ENCODE data around the gene PRRT1B. TPM values are rescaled to one million over a fixed set of nuclear protein-coding genes. Genes with fewer than 3 reads are reported as not detected.

Gene PRRT1B
- total and polyA plus RNA-seq, 2 of the 4 experiments (the other 2 are of a cell fraction) = not detected

- Histone ChIP-seq H3K23ac (ENCODE audit: low read depth, low read length) (peak overlapping the region; percentile 39; the same call in 1 of the 2 replicates), H3K18ac (ENCODE audit: low read depth, low read length) (no peak overlapping the region), H3K79me1 (ENCODE audit: low read depth in 1 of 2, low read length in 2 of 2) (peaks cover 12 to 20% of the 10 kb centered on the region in 2 experiments), H3K9me1 (ENCODE audit: insufficient read depth, low read length) (no peaks in the 10 kb centered on the region), H3K9ac (ENCODE audit: low read depth, low read length) (peak overlapping the region; percentile 82), H3K14ac (replicated peaks; ENCODE audit: low read depth, low read length) (peak overlapping the region; percentile 89; the same call in 1 of the 2 replicates), H2BK20ac (ENCODE audit: low read depth, low read length) (no peak overlapping the region), H3K4me1 (ENCODE audit: control insufficient read depth, insufficient read depth, low read length) (peaks cover 8% of the 10 kb centered on the region), H3K9me3 (ENCODE audit: control insufficient read depth, insufficient read depth, low read length) (no peaks in the 10 kb centered on the region), H3K4ac (ENCODE audit: low read depth, low read length) (peak overlapping the region; percentile 49), H4K20me1 (ENCODE audit: insufficient read depth, low read length) (no peaks in the 10 kb centered on the region), H4K91ac (ENCODE audit: insufficient read depth, low read depth, low read length) (no peak overlapping the region), H2BK120ac (ENCODE audit: low read depth, low read length) (no peak overlapping the region), H2AFZ (replicated peaks; ENCODE audit: low read length, poor library complexity) (peak overlapping the region; percentile 99), H3K4me3 (ENCODE audit: insufficient read depth, low read depth, low read length) (peak overlapping the region; percentile 95), H2BK5ac (ENCODE audit: low read depth, low read length, poor library complexity, severe bottlenecking) (no peak overlapping the region), H3K27ac (ENCODE audit: insufficient read depth, low read length) (peak overlapping the region; percentile 44; the same call in 1 of the 2 replicates), H3K27me3 (ENCODE audit: control insufficient read depth, insufficient read depth, low read length) (peaks cover under 1% of the 10 kb centered on the region; the same call in 1 of the 2 replicates), H3K56ac (ENCODE audit: extremely low read depth, insufficient read depth, low read length) (no peak overlapping the region), H2AK5ac (ENCODE audit: low read depth, low read length) (peak overlapping the region; percentile 78; the same call in 1 of the 2 replicates), H2BK15ac (ENCODE audit: low read depth, low read length) (no peak overlapping the region), H4K5ac (ENCODE audit: low read depth, low read length) (no peak overlapping the region), H3K36me3 (ENCODE audit: control insufficient read depth, insufficient read depth, low read length) (peaks cover 31% of the 10 kb centered on the region), H2AK9ac (replicated peaks; ENCODE audit: low read depth, low read length, poor library complexity) (peak overlapping the region; percentile 17), H4K8ac (ENCODE audit: low read depth in 2 of 2, low read length in 2 of 2) (peak overlapping the region; percentile 22 to 42; a peak in 2 of 4 replicates), H3K4me2 (ENCODE audit: low read depth, low read length) (peak overlapping the region; percentile 98)
- ATAC-seq (ENCODE audit: low read depth) = peak; percentile 42
- 0% methylated on average over 3 of the region's 29 CpGs; no CpG with 5 or more reads in 1 of the 2 experiments for WGBS, 2 experiments (ENCODE audit: extremely low coverage in 2 of 2, insufficient read length in 1 of 2)
- no TSS peak for BruUV-seq (replicated peaks)
- dilution Hi-C loops (cut with HindIII; ENCODE audit: low sequenced_read_pairs, unreplicated experiment) (no loop called here), intact Hi-C loops (cut with micrococcal nuclease) (loop anchor here (2.0 kb wide), 1 partner anchor 216 kb away; no protein-coding TSS in a partner anchor), in situ Hi-C loops (cut with MboI; ENCODE audit: low sequenced_read_pairs) (no loop called here)
- DNase-seq = peak; percentile 15
- TF ChIP-seq MAFK (IDR thresholded peaks at IDR 0.05; ENCODE audit: low read depth, low read length) = no peak
- TF ChIP-seq CEBPB (IDR thresholded peaks at IDR 0.05; ENCODE audit: low read depth, low read length) = no peak
- TF ChIP-seq MAZ (IDR thresholded peaks at IDR 0.05; ENCODE audit: borderline replicate concordance, low read depth, low read length) = no peak
- TF ChIP-seq FOS (IDR thresholded peaks at IDR 0.05; ENCODE audit: low read depth, low read length) = no peak
- TF ChIP-seq, protein P1, sequence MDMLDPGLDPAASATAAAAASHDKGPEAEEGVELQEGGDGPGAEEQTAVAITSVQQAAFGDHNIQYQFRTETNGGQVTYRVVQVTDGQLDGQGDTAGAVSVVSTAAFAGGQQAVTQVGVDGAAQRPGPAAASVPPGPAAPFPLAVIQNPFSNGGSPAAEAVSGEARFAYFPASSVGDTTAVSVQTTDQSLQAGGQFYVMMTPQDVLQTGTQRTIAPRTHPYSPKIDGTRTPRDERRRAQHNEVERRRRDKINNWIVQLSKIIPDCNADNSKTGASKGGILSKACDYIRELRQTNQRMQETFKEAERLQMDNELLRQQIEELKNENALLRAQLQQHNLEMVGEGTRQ (IDR thresholded peaks at IDR 0.05; ENCODE audit: low read depth, low read length) = no peak
- TF ChIP-seq ELK1 (IDR thresholded peaks at IDR 0.05; ENCODE audit: borderline replicate concordance, low read depth, low read length) = no peak
- TF ChIP-seq RFX5 (IDR thresholded peaks at IDR 0.05; ENCODE audit: low read depth, low read length) = no peak
- TF ChIP-seq RAD21 (IDR thresholded peaks at IDR 0.05; ENCODE audit: low read length) = no peak
- TF ChIP-seq BHLHE40 (IDR thresholded peaks at IDR 0.05; ENCODE audit: low read depth, low read length) = no peak
- no peak for TF ChIP-seq SMC3 (IDR thresholded peaks at IDR 0.05; ENCODE audit: low read depth, low read length)
- TF ChIP-seq CHD1 (IDR thresholded peaks at IDR 0.05; ENCODE audit: low read depth, low read length) = no peak
- ChIA-PET POLR2A (ENCODE audit: unreplicated experiment) (no interaction called here), CTCF (no interaction called here)
Measured at GRCh38 chr9:131530546-131530919, 14.8 kb upstream of the PRRT1B start.

All from IMR-90 (cell line).